ENCODE results near the gene TMEM94.

TMEM94 gene

GRCh38 chr17:75507733-75508719 lies 51.6 kb downstream of the TMEM94 start:
- Histone ChIP-seq H3K9me3 (no peaks in the 10 kb centered on the region), H3K4me3 (ENCODE audit: low read depth, low read length) (no peak overlapping the region), H3K27me3 (no peaks in the 10 kb centered on the region), H3K4me1 (no peaks in the 10 kb centered on the region), H3K36me3 (peaks cover 15% of the 10 kb centered on the region)
- no peak for TF ChIP-seq CTCF (IDR thresholded peaks at IDR 0.05; ENCODE audit: low read depth, low read length)
- no peak for DNase-seq

GRCh38 chr17:75508931-75509361 lies 52.5 kb downstream of the TMEM94 start:
- H3K27me3 ChIP-seq, result no peaks in the 10 kb centered on the region
- peaks cover 14% of the 10 kb centered on the region; the same call in 1 of the 2 replicates for H3K36me3 ChIP-seq
- no peak for TF ChIP-seq CTCF (IDR thresholded peaks at IDR 0.05; ENCODE audit: low read depth, low read length)
- no peak for DNase-seq
- H3K9me3 ChIP-seq, result no peaks in the 10 kb centered on the region
- H3K4me1 ChIP-seq, result no peaks in the 10 kb centered on the region
- no peak overlapping the region for H3K4me3 ChIP-seq (ENCODE audit: low read depth, low read length)

GRCh38 chr17:75509528-75510258 lies 53.3 kb downstream of the TMEM94 start:
- Histone ChIP-seq H3K27me3 (no peaks in the 10 kb centered on the region), H3K4me3 (ENCODE audit: low read depth, low read length) (no peak overlapping the region), H3K9me3 (no peaks in the 10 kb centered on the region), H3K4me1 (no peaks in the 10 kb centered on the region), H3K36me3 (peaks cover 10% of the 10 kb centered on the region; the same call in 1 of the 2 replicates)
- DNase-seq, result no peak
- no peak for TF ChIP-seq CTCF (IDR thresholded peaks at IDR 0.05; ENCODE audit: low read depth, low read length)

- Histone ChIP-seq H3K27me3 (no peaks in the 10 kb centered on the region), H3K4me3 (ENCODE audit: low read depth, low read length) (no peak overlapping the region), H3K36me3 (no peaks in the 10 kb centered on the region), H3K4me1 (no peaks in the 10 kb centered on the region), H3K9me3 (no peaks in the 10 kb centered on the region)
- DNase-seq, result no peak
- no peak for TF ChIP-seq CTCF (IDR thresholded peaks at IDR 0.05; ENCODE audit: low read depth, low read length)
Measured at GRCh38 chr17:75511270-75511609, 54.8 kb downstream of the TMEM94 start.

- Histone ChIP-seq H3K4me1 (no peaks in the 10 kb centered on the region), H3K4me3 (ENCODE audit: low read depth, low read length) (no peak overlapping the region), H3K27me3 (no peaks in the 10 kb centered on the region), H3K36me3 (no peaks in the 10 kb centered on the region), H3K9me3 (no peaks in the 10 kb centered on the region)
- no peak for DNase-seq
- no peak for TF ChIP-seq CTCF (IDR thresholded peaks at IDR 0.05; ENCODE audit: low read depth, low read length)
Measured at GRCh38 chr17:75511610-75512575, 55.5 kb downstream of the TMEM94 start.

Measured in BE2C (cell line).